Natural killer cell (primary cell): Measurements from ENCODE around the gene FCN2. TPM values are rescaled to one million over a fixed set of nuclear protein-coding genes. Genes with fewer than 3 reads are reported as not detected.

ENCODE experiments used
- ATAC-seq, 3 donors: fragments of 150-1000 bp in 2 of 3; fragments of 200-7000 bp in 1 of 3; cut with Tn5 transposase; 1 replicate in 1 of 3; 2 replicates in 2 of 3; pipeline ENCODE4 v1.10.0; 2021; ENCODE audit warnings: mild to moderate bottlenecking in 2 of 3, moderate library complexity in 2 of 3
- DNase-seq, 2 donors: peaks; one replicate each; pipeline versions ENCODE4 v3.0.0 to v3.0.0-alpha.2; 2013 to 2021; ENCODE audit warnings: mixed read lengths in 1 of 2
- H3K27ac ChIP-seq: one replicate; pipeline ENCODE4 v1.5.1; 2013; ENCODE audit warnings: mild to moderate bottlenecking, low read length
- H3K27me3 ChIP-seq: one replicate; pipeline ENCODE4 v1.6.1; 2013; ENCODE audit warnings: low read length; ENCODE audit not compliant: control insufficient read depth, insufficient read depth
- H3K36me3 ChIP-seq: one replicate; pipeline ENCODE4 v1.6.1; 2013; ENCODE audit warnings: low read length; ENCODE audit not compliant: control insufficient read depth, insufficient read depth
- H3K4me1 ChIP-seq: one replicate; pipeline ENCODE4 v1.6.1; 2013; ENCODE audit warnings: low read length; ENCODE audit not compliant: control insufficient read depth, insufficient read depth
- H3K4me3 ChIP-seq: one replicate; pipeline ENCODE4 v1.5.1; 2013; ENCODE audit warnings: low read length
- H3K9me3 ChIP-seq: one replicate; pipeline ENCODE4 v1.6.1; 2013; ENCODE audit warnings: low read length; ENCODE audit not compliant: control insufficient read depth, insufficient read depth
- H3K27ac Mint-ChIP-seq, 2 donors: one replicate each; pipeline ENCODE4 v1.8.0; 2022; ENCODE audit warnings: mild to moderate bottlenecking in 2 of 2, mixed read lengths in 2 of 2, moderate library complexity in 1 of 2
- H3K27me3 Mint-ChIP-seq, 2 donors: one replicate each; pipeline ENCODE4 v1.8.0; 2022; ENCODE audit warnings: low read depth in 2 of 2, mixed read lengths in 2 of 2
- H3K36me3 Mint-ChIP-seq: one replicate; pipeline ENCODE4 v1.8.0; 2022; ENCODE audit warnings: mixed read lengths
- H3K4me1 Mint-ChIP-seq, 2 donors: one replicate each; pipeline ENCODE4 v1.8.0; 2022; ENCODE audit warnings: mixed read lengths in 2 of 2
- H3K4me3 Mint-ChIP-seq: one replicate; pipeline ENCODE4 v1.8.0; 2022; ENCODE audit warnings: mild to moderate bottlenecking, moderate library complexity, mixed read lengths
- H3K9me3 Mint-ChIP-seq, 2 donors: one replicate each; pipeline ENCODE4 v1.8.0; 2022; ENCODE audit warnings: mixed read lengths in 2 of 2
- CTCF ChIP-seq: fragments of 200-600 bp; IDR thresholded peaks from one replicate; pipeline ENCODE4 v1.8.0; 2022; ENCODE audit warnings: antibody characterized with exemption
- WGBS: methylation state at CpG from one replicate; pipeline ENCODE4 v1.1.7; 2013; ENCODE audit warnings: missing lambda C conversion rate; ENCODE audit not compliant: insufficient coverage; 5-methylcytosine and 5-hydroxymethylcytosine counted together
- intact Hi-C: fragments of 100-400 bp; cut with micrococcal nuclease; formaldehyde crosslinking; loops from one replicate; pipeline ENCODE4 v1.14.2; 2022
- total RNA-seq, 4 donors: library from RNA; stranded (reverse); fragments of 120-200 nt in 1 of 4; gene quantifications; one replicate each; pipeline versions ENCODE4 v1.2.3 to v1.2.4, GENCODE V29; 2013 to 2022

The FCN2 gene
- total RNA-seq, 3 donors from 2014 or later (not counting 1 experiment from before 2014, with no cell fraction given): not detected

GRCh38 chr9:134838651-134839454, 41.8 kb upstream of the FCN2 start:
- Mint-ChIP-seq H3K4me3 (no peak overlapping the region), H3K27me3 (no peaks in the 10 kb centered on the region), H3K9me3 (no peaks in the 10 kb centered on the region), H3K27ac (no peak overlapping the region), H3K4me1 (no peaks in the 10 kb centered on the region), H3K36me3 (no peaks in the 10 kb centered on the region)
- 92% methylated on average over 34 of the region's 34 CpGs for WGBS
- Histone ChIP-seq H3K4me1 (no peaks in the 10 kb centered on the region), H3K36me3 (no peaks in the 10 kb centered on the region), H3K27ac (no peak overlapping the region), H3K4me3 (no peak overlapping the region), H3K27me3 (no peaks in the 10 kb centered on the region), H3K9me3 (no peaks in the 10 kb centered on the region)
- ATAC-seq (no peak), DNase-seq (no peak)
- intact Hi-C loops: no loop called here
- no peak for TF ChIP-seq CTCF

DNA sequence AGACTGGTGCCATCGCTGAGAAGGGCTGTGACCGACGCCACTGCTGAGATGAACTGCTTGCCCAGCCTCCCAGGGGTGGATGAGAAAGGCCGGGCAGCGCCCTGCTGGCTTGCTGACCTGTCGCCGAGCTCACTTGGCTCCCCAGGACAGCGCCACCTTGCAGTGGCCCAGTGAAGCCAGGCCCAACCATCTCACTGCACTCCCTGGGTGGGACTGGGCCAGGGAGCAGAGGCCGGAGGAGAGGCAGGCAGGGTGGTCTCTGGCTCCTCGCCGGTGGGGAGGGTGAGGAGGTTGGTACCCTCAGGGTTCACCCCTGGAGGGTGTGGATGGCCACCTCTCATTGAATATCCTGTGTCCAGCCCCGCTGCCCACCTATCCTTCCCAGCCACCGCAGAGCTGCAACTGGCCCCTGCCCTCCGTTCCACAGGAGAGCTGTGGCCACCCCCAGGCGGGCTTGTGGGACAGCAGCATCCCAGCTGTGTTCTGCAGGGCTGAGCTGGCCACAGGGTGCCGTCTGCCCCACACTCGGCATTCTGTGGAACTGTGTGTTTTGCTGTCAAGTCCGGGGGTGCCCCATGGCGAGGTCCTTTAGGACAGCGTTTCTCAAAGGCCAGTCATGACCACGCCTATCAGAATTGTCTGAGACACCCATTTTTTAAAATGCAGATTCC, 41.0 kb upstream of the FCN2 start:
- no peaks in the 10 kb centered on the region for H3K4me1 Mint-ChIP-seq
- no peaks in the 10 kb centered on the region for H3K36me3 Mint-ChIP-seq
- H3K27me3 Mint-ChIP-seq: no peaks in the 10 kb centered on the region
- Histone ChIP-seq H3K9me3 (no peaks in the 10 kb centered on the region), H3K36me3 (no peaks in the 10 kb centered on the region), H3K27ac (no peak overlapping the region), H3K4me1 (no peaks in the 10 kb centered on the region), H3K4me3 (no peak overlapping the region), H3K27me3 (no peaks in the 10 kb centered on the region)
- DNase-seq (no peak), ATAC-seq (no peak)
- intact Hi-C loops: no loop called here
- TF ChIP-seq CTCF: no peak
- 90% methylated on average over 21 of the region's 21 CpGs for WGBS
- no peak overlapping the region for H3K4me3 Mint-ChIP-seq
- no peaks in the 10 kb centered on the region for H3K9me3 Mint-ChIP-seq
- H3K27ac Mint-ChIP-seq: no peak overlapping the region

- Mint-ChIP-seq H3K9me3 (no peaks in the 10 kb centered on the region), H3K27me3 (no peaks in the 10 kb centered on the region), H3K4me3 (no peak overlapping the region), H3K36me3 (no peaks in the 10 kb centered on the region), H3K27ac (no peak overlapping the region), H3K4me1 (no peaks in the 10 kb centered on the region)
- Histone ChIP-seq H3K4me1 (no peaks in the 10 kb centered on the region), H3K36me3 (no peaks in the 10 kb centered on the region), H3K9me3 (no peaks in the 10 kb centered on the region), H3K27ac (no peak overlapping the region), H3K27me3 (no peaks in the 10 kb centered on the region), H3K4me3 (no peak overlapping the region)
- intact Hi-C loops: no loop called here
- ATAC-seq (no peak), DNase-seq (no peak)
- WGBS: 90% methylated on average over 12 of the region's 12 CpGs
- no peak for TF ChIP-seq CTCF
These were observed 40.1 kb upstream of the FCN2 start for GRCh38 chr9:134840511-134840910.
